GM18909 (cell line): ENCODE results near the gene ITGB6.

Experiments used
- ATAC-seq: cut with Tn5 transposase; IDR thresholded peaks from one replicate; pipeline ENCODE4 v1.9.1; 2021; ENCODE audit warnings: mild to moderate bottlenecking; ENCODE audit not compliant: unreplicated experiment, poor library complexity

ITGB6 gene

GRCh38 chr2:160057356-160057755 is 142.7 kb downstream of the ITGB6 start:
- no peak for ATAC-seq

DNA sequence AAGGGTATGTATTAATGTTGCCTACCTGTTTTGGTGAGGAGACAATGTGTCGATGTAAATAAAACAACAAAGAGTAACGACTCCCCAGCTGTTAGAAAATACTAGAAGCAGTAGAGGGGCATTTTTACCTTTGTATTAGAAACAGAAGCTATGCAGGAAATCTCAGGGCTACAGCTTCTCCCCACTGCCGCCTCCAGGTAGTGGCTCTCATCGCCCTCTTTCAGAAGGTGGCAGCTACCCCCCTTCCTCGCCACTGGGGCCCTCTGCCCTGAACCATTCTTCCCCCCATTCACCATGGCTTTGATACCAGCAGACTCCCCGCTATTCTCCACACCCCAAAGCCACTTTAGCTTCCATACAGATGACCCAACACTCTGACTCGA is 144.4 kb downstream of the ITGB6 start:
- ATAC-seq, result no peak

DNA sequence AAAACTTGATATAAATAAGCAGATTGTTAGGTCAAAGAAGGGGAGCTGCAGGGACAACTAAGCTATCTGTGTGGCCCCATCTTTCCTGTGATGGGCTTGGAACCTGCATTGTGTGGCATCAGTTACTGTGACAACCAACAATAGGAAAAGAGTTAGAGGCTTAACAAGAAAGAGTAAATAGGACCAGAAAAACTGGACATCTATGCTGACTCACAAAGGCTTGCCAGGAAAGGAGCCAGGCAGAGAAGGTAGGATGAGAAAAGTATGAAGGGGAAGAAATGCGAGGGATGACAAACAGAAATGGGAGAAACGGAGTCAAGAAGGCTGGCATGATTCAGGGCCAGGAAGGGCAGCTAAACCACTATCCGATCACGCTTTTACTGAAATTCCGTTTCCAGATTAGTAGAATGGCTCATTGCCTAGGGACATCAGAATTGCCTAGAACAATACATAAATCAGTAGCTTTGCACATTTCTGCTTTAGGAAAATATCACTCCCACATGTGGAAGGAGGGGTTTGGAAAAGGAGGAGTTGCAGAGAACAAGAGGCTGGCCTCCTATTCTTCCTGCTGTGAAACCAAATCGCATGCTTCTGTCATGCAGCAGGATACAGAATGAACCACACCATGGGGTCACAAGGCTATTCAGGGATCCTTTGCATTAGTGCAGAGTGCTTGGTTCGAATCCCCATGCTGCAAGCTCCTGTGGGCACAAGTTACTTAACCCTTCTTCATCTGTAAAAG is 144.9 kb downstream of the ITGB6 start:
- no peak for ATAC-seq

DNA sequence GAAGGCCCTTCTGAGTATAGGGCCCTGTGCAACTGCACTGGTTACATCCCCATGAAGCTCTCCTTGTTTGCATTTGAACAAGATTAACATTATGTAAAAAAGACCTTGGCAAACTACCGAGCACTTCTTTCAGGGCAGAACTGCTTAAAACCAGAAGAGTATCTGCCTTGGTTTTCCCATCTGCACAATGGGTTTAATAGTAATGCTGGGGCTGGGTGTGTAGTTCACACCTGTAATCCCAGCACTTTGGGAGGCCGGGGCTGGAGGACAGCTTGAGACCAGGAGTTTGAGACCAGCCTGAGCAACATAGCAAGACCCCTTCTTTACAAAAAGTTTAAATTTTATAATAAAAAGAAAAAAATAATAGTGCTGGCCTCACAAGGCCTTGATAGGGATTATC is 146.1 kb downstream of the ITGB6 start:
- ATAC-seq, result no peak

DNA sequence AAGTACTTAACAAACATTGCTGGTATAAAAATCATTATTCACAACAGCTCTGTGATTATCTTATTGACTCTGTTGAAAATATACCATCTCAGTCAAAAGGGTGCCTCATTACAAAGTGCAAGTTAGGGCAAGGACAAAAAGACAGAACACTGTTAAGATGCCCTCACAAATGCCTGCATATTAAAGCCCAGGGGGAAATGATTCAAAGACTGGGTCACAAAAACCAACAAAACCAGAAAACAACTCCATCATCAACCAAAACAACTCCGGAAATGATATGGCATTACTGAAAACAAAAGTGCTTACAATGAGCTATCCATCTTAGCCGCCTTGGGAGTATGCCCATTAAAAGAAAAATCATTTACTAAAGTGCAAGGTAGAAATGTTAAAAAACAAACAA is 147.5 kb downstream of the ITGB6 start:
- ATAC-seq, result no peak

GRCh38 chr2:160051371-160051800 is 148.7 kb downstream of the ITGB6 start:
- ATAC-seq, result no peak

- ATAC-seq, result no peak
These were observed 149.9 kb downstream of the ITGB6 start for GRCh38 chr2:160050147-160050546.
